WTC11 (cell line): ENCODE data around the gene CEACAM3. TPM values are rescaled to one million over a fixed set of nuclear protein-coding genes. Genes with fewer than 3 reads are reported as not detected.

Experiments
- CREM ChIP-seq: sonication (generic); formaldehyde crosslinking; IDR thresholded peaks from 2 replicates; pipeline ENCODE4 v1.8.1; 2022; ENCODE audit warnings: mild to moderate bottlenecking, missing genetic modification reagents, moderate library complexity
- E2F4 ChIP-seq: sonication (generic); formaldehyde crosslinking; IDR thresholded peaks from 2 replicates; pipeline ENCODE4 v1.8.1; 2022; ENCODE audit warnings: low read depth, mild to moderate bottlenecking, moderate library complexity, missing genetic modification reagents, borderline replicate concordance
- EMX1 ChIP-seq: fragments of 250-450 bp; sonication (Bioruptor Pico); IDR thresholded peaks from 2 replicates; pipeline ENCODE4 v1.8.0; 2021; ENCODE audit warnings: mild to moderate bottlenecking
- ERG ChIP-seq: fragments of 250-450 bp; sonication (Bioruptor Pico); IDR thresholded peaks from 2 replicates; pipeline ENCODE4 v1.8.0; 2021; ENCODE audit warnings: mild to moderate bottlenecking
- ESRRA ChIP-seq: sonication (generic); formaldehyde crosslinking; IDR thresholded peaks from 2 replicates; pipeline ENCODE4 v1.8.1; 2022; ENCODE audit warnings: mild to moderate bottlenecking, missing genetic modification reagents, borderline replicate concordance
- ETV6 ChIP-seq: sonication (generic); formaldehyde crosslinking; IDR thresholded peaks from 2 replicates; pipeline ENCODE4 v1.8.1; 2022; ENCODE audit warnings: mild to moderate bottlenecking, missing genetic modification reagents
- FOXP4 ChIP-seq: sonication (generic); formaldehyde crosslinking; IDR thresholded peaks from 2 replicates; pipeline ENCODE4 v1.8.0; 2022; ENCODE audit warnings: mild to moderate bottlenecking, missing genetic modification reagents
- GABPB1 ChIP-seq: sonication (generic); formaldehyde crosslinking; IDR thresholded peaks from 2 replicates; pipeline ENCODE4 v1.8.1; 2023; ENCODE audit warnings: mild to moderate bottlenecking, missing genetic modification reagents
- HMGA2 ChIP-seq: fragments of 250-450 bp; sonication (Bioruptor Pico); IDR thresholded peaks from 2 replicates; pipeline ENCODE4 v1.4.0; 2021; ENCODE audit warnings: mild to moderate bottlenecking, moderate library complexity
- JUN ChIP-seq: sonication (generic); formaldehyde crosslinking; IDR thresholded peaks from 2 replicates; pipeline ENCODE4 v1.8.0; 2023; ENCODE audit warnings: mild to moderate bottlenecking, missing genetic modification reagents
- MXD4 ChIP-seq: fragments of 250-450 bp; sonication (Bioruptor Pico); IDR thresholded peaks from 2 replicates; pipeline ENCODE4 v1.8.0; 2021; ENCODE audit warnings: mild to moderate bottlenecking, moderate library complexity, borderline replicate concordance
- NFE2L1 ChIP-seq: sonication (generic); formaldehyde crosslinking; IDR thresholded peaks from 2 replicates; pipeline ENCODE4 v1.8.1; 2023; ENCODE audit warnings: missing genetic modification reagents
- SOX15 ChIP-seq: fragments of 250-450 bp; sonication (Bioruptor Pico); IDR thresholded peaks from 2 replicates; pipeline ENCODE4 v1.9.0; 2021; ENCODE audit warnings: mild to moderate bottlenecking
- SP1 ChIP-seq: sonication (generic); formaldehyde crosslinking; conservative IDR thresholded peaks from 2 replicates; pipeline ENCODE4 v1.8.1; 2022; ENCODE audit warnings: missing genetic modification reagents
- TCF7 ChIP-seq: sonication (generic); formaldehyde crosslinking; IDR thresholded peaks from 2 replicates; pipeline ENCODE4 v1.8.0; 2022; ENCODE audit warnings: mild to moderate bottlenecking, low read depth, missing genetic modification reagents, moderate library complexity
- TEAD1 ChIP-seq: sonication (generic); formaldehyde crosslinking; IDR thresholded peaks from 2 replicates; pipeline ENCODE4 v1.8.0; 2022; ENCODE audit warnings: mild to moderate bottlenecking, missing genetic modification reagents
- TP53 ChIP-seq: sonication (generic); formaldehyde crosslinking; IDR thresholded peaks from 2 replicates; pipeline ENCODE4 v1.8.1; 2023; ENCODE audit warnings: mild to moderate bottlenecking, missing genetic modification reagents
- USF2 ChIP-seq: sonication (generic); formaldehyde crosslinking; IDR thresholded peaks from 2 replicates; pipeline ENCODE4 v1.8.1; 2023; ENCODE audit warnings: mild to moderate bottlenecking, missing genetic modification reagents, moderate library complexity
- ZBTB43 ChIP-seq: sonication (generic); formaldehyde crosslinking; IDR thresholded peaks from 2 replicates; pipeline ENCODE4 v1.8.1; 2023; ENCODE audit warnings: mild to moderate bottlenecking, missing genetic modification reagents
- ZMAT4 ChIP-seq: fragments of 250-450 bp; sonication (Bioruptor Pico); IDR thresholded peaks from 2 replicates; pipeline ENCODE4 v1.9.0; 2021; ENCODE audit warnings: mild to moderate bottlenecking
- ZNF121 ChIP-seq: sonication (generic); formaldehyde crosslinking; IDR thresholded peaks from 2 replicates; pipeline ENCODE4 v1.8.0; 2023; ENCODE audit warnings: missing genetic modification reagents
- ZNF232 ChIP-seq: sonication (generic); formaldehyde crosslinking; IDR thresholded peaks from 2 replicates; pipeline ENCODE4 v1.8.0; 2022; ENCODE audit warnings: mild to moderate bottlenecking, missing genetic modification reagents
- ZNF281 ChIP-seq: sonication (generic); formaldehyde crosslinking; IDR thresholded peaks from 2 replicates; pipeline ENCODE4 v1.8.0; 2023; ENCODE audit warnings: mild to moderate bottlenecking, missing genetic modification reagents
- ZNF532 ChIP-seq: fragments of 250-450 bp; sonication (Bioruptor Pico); IDR thresholded peaks from 2 replicates; pipeline ENCODE4 v1.9.0; 2021; ENCODE audit warnings: mild to moderate bottlenecking, borderline replicate concordance
- total RNA-seq: library from RNA; stranded (reverse); gene quantifications from 3 replicates; pipeline ENCODE4 v1.2.3, GENCODE V29; 2021

CEACAM3 gene
- total RNA-seq, 1 experiment from 2014 or later = not detected

GRCh38 chr19:41859618-41860418 lies 63.4 kb downstream of the CEACAM3 start, which contains the start of gene RPS19 (continued):
- TF ChIP-seq ESRRA (CRISPR knock-in tag) = 0 out of 2 replicates have a peak, but pooled peaks have one; percentile 24
- no peak for TF ChIP-seq ZNF532
- TF ChIP-seq ZNF121 (CRISPR knock-in tag) = no peak
- TF ChIP-seq TCF7 = no peak
- peak; percentile 73; the same call in 1 of the 2 replicates for TF ChIP-seq ZNF232 (CRISPR knock-in tag)
- TF ChIP-seq SOX15 (CRISPR knock-in tag) = no peak
- TF ChIP-seq HMGA2 (CRISPR knock-in tag) = no peak; the same call in 1 of the 2 replicates
- peak; percentile 78; the same call in 1 of the 2 replicates for TF ChIP-seq GABPB1
- peak; percentile 46; the same call in 1 of the 2 replicates for TF ChIP-seq CREM (CRISPR knock-in tag)
- TF ChIP-seq ERG = 0 out of 2 replicates have a peak, but pooled peaks have one; percentile 48
- TF ChIP-seq USF2 (CRISPR knock-in tag) = peak; percentile 10; the same call in 1 of the 2 replicates
- no peak for TF ChIP-seq MXD4
- peak; percentile 77 for TF ChIP-seq TEAD1 (CRISPR knock-in tag)
- peak; percentile 100 for TF ChIP-seq SP1
- TF ChIP-seq E2F4 (CRISPR knock-in tag) = no peak
- TF ChIP-seq TP53 = no peak; the same call in none of the 2 replicates
- TF ChIP-seq FOXP4 (CRISPR knock-in tag) = peak; percentile 92
- TF ChIP-seq ZBTB43 (CRISPR knock-in tag) = 0 out of 2 replicates have a peak, but pooled peaks have one; percentile 45
- TF ChIP-seq EMX1 (CRISPR knock-in tag) = no peak; the same call in 1 of the 2 replicates
- 0 out of 2 replicates have a peak, but pooled peaks have one; percentile 33 for TF ChIP-seq NFE2L1 (CRISPR knock-in tag)
- TF ChIP-seq ZNF281 (CRISPR knock-in tag) = 0 out of 2 replicates have a peak, but pooled peaks have one; percentile 28
- TF ChIP-seq ETV6 (CRISPR knock-in tag) = peak; percentile 100
- peak; percentile 53 for TF ChIP-seq JUN
- peak; percentile 59; the same call in 1 of the 2 replicates for TF ChIP-seq ZMAT4 (CRISPR knock-in tag)
